Smooth muscle cell of the brain vasculature (primary cell): ENCODE results near the gene IRAK4.
A peak's percentile ranks its signal among the peaks of the same experiment; 100 is the strongest.
"Not testable (repeated sequence)": the region's sequence is repeated elsewhere in the genome, so short reads cannot be mapped to it uniquely, and the experiment has no call there.

Experiments used
- DNase-seq: peaks from one replicate; pipeline ENCODE4 v3.0.0-alpha.2; 2012; ENCODE audit warnings: low read depth, low spot score

Gene IRAK4

DNA sequence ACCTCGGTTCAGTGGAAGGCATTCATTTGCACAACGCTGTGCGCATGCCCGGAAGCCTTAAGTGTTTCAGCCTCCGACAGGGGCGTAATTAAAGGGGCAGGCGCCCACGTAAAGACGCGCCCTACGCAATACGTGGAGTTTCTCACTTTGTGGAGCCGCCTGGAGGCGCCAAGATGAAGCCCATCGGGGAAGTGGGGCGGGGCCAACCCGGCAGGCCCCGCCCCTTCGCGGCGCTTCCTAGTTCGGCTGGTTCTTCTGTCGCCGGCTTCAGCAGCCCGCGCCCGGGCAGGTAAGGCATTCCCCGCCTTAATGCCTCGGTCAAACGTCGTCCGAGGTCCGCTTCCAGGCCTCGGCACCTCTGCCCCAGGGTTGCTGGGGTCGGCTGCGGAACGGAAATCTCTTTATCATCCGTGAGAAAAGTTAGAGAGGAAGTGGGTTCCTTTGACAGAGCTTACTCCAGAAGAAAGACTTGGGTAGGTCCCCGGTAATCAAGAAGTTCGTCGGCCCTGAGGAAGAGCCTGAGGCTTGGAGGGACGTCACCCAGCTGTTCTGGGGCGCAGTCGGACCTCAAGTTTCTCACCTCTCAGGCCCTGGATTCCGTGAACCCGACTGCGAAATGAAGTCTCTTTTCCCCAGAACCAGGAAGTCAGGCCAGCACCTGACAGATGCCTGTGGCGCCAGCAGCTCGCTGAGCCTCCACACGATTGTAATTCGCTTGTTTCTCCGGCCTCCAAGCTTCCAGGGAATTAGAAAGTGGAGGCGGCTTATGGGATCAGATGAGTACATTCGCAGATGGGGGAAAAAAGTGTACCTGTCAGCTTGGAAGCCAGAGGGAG is at the start of gene IRAK4, which contains the start of gene PUS7L:
Gene IRAK4 (plus strand): TSS at position 224 of the 836 bp plus-strand sequence. CDS start 9,161 bp downstream, outside the sequence.
Gene PUS7L (minus strand): TSS at position 63 of the 836 bp plus-strand sequence. CDS start 3,545 bp downstream, outside the sequence.
- peak; percentile 95 for DNase-seq

DNA sequence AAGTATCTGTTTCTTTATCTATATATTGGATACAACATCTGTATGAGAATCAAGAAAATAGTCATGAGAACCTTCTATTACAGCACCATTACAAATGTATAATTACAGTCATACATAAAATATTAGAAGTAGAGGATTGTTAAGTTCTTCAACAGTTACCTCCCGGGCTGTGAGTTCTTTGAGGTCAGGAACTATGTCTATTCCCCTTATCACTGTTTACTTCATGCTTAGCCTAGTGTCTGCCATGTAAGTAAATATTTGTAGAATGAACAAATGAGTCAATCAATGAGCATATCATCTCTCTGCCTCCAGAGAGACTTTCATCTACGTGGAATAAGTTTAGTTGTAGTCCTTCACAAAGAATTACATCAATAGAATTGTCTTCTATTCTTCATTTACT is 47.4 kb upstream of the IRAK4 start:
- DNase-seq = no peak

DNA sequence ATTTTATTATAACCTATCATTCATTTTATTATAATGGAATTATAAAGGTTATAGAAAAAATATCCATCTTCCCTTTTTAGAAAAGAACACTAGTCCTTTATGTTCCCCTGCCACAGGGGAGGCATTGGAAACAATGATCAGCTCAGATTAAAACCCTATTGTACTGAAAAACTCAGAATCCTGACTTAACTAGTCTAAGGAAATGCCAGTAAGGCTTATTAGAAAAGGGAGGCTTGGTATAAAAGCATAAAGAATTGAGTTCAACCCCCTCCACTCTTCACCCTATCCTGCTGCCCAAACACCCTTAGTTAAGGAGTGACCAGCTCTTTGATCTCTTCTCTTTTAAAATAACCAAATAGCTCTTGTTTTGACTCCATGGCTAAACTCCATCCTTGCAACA is 36.1 kb upstream of the IRAK4 start:
- DNase-seq = no peak

DNA sequence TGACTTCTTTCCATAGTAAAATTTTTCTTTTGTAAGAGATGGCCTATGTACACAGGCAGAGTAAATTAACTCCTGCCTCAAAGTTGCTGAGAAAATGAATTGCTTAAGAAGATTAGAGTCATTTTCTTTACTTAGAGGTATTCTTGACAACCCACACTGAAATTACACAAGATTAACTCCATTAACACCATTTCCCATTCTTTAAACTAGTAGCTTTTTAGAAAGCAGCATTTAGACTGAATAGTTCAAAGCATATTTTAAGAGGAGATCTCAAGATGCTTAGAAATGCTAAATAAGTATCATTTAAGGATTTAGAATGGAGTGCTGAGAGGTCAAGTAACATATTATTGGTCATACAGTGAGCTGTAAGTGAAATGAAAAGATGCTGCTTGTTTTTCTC is 35.6 kb upstream of the IRAK4 start:
- no peak for DNase-seq

DNA sequence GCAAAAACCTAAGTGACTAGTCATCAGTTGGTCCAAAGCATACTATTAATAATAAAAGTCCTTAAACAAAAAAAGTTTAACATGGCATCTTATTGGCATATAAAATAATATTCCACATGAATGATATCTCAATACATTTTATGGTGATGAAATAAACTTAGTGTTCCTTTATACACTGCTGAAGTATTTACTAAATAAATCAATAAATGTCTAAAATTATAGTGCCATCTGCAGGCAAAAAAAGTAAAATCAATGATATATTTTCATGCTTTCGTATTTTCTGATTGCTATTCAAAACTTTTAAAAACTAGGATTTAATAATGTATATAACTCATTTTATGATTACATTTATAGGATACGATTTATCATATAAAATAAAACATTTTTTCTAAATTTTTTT is 30.6 kb upstream of the IRAK4 start:
- DNase-seq = no peak

DNA sequence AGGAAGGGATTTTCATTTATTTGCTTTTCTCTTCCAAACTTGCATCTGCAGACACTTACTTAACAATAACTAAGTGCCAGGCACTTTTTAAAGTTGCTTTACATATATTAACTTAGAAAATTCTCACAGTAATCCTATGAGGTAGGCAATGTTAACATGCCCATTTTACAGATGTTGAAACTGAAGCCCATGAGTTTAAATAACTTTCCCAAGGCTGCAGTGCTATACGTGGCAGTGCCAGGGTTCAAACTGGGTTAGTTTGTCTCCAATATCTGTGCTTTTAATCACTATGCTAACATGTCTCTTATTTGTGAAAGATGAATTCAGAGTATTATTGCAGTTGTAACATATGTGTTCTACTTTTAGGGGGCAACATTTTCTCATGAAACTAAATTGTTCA is 30.1 kb upstream of the IRAK4 start:
- no peak for DNase-seq

DNA sequence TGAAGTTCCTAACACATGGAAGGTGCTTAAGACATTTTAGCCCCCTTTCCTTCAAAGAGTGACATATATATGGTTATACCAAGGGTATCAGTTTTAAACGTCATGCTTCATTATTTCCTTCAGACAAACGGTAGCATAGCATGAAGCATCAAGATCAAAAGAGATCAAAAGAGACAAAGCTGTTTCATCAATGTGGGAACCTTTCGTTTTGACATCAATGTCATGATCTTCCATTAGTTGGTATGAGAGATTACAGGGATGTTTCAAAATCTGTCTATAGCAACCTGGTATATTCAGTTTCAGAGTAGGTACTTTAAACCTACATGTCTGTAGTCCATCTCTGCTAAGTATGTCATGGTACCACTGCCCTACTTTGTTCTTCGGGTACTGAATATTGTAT is 28.5 kb upstream of the IRAK4 start:
- no peak for DNase-seq

DNA sequence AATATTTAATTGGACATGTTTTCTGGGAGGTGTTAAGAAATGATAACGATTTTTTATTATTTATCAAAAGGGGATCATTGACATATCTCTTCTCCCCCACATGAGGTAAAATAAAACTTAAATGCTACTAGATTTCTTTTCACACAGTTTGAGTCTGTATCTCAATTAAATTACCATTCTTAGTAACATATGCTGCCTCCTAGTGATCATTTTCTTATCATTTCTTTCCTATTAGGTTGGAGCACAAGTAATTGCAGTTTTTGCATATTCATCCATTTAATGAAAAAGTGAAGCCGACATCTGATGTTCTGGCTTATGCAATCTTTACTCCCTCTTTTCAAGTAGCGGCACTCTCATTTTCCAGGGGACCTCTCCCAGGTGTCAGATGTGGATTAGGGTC is 25.1 kb upstream of the IRAK4 start:
- DNase-seq = no peak

DNA sequence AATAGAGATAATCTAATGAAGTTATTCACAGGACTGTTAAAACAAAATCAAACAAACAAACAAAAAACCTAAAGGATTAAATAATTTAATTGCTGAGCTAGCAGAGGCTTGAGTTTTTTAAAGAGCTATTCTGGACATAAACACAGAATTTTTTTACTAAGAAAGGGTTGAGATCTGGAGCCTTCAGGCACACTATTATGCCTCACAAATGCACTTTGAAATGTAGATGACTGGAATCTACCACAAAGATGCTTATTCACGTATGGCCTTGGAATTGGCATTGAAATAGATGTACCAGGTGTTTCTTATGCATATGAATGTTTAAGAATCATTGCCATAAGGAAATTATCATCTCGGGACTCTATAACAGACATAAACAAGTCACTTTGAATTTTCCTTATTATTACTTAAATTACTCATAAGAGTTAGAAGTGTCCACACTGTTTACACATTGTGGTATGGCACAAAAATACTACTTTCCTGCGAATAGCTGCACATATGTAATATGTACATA is 21.8 kb upstream of the IRAK4 start:
- DNase-seq = no peak

DNA sequence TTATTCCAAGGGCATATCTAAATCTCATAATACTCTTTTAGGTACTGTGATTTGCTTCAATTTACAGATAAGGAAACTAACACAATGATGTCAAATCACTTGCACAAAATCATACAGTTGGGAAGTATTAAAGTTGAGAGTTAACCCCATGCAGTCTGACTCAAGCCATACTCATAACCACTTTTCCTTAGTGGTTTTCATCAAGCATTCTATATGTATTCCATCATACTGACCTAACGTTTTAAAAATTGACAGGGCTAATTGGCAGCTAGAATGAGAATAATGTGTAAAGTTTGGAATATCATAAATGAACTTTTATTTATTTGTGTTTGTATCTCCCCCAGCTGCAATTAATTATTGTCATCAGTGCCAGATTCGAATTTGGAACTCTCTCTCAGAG is 21.1 kb upstream of the IRAK4 start:
- DNase-seq = no peak

DNA sequence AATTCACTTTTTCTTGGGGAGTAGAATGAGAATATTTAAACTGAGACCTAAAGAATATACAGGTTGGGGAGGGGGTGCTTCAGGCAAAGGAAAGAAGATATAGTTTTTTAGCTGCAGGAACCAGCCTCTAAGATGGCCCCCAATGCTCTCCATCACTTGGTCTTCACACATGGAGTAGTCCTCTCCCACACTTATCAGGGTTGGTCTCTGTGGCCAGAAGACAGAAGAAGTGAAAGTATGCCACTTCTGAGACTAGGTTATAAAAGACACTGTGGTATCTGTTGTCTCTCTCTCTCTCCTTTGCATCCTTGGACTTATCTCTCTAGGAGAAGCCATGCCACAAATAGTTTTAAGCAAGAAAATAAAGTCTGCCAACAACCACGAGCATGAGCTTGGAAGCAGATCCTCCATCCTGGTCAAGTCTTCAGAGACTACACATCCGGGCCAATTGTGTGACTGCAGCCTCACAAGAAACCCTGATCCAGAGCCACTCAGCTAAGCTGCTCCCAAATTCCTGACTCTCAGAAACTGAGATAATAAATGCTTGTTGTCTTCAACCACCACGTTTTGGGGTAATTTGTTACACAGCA is 18.1 kb upstream of the IRAK4 start:
- no peak for DNase-seq

DNA sequence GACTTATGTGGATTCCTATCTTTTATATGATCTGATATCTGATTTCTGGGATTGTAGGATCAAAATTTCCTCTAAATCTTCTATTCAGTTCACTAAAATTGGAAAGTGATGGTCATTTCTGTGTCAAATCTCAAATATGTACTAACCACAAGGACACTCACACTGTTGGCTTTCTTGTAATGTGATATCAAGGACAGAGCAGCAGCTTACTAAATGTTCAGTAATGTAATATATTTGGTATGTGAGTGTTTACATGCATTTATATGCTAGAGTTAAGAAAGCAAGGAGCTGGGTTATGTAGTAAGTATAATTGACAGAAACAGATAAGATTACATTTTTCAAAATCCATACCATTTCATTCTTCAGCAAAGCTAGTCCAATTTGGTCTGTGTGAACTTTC is 16.6 kb upstream of the IRAK4 start:
- DNase-seq = no peak

DNA sequence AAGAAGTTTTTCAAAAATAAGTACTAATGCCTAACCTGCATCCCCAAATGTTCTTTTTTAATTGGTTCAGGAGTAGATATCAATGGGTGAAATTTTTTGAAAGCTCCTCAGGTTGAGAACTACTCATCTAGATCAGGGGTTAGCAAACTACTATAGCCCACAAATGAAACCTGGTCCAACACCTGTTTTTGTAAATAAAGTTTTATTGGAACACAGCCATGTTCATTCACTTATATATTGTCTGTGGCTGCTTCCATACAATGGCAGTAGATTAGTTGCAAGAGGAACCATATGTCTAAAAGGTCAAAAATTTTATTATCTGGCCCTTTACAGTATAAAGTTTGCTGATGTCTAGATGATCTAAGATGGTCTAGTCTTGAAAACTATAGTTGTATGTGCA is 13.9 kb upstream of the IRAK4 start:
- no peak for DNase-seq

DNA sequence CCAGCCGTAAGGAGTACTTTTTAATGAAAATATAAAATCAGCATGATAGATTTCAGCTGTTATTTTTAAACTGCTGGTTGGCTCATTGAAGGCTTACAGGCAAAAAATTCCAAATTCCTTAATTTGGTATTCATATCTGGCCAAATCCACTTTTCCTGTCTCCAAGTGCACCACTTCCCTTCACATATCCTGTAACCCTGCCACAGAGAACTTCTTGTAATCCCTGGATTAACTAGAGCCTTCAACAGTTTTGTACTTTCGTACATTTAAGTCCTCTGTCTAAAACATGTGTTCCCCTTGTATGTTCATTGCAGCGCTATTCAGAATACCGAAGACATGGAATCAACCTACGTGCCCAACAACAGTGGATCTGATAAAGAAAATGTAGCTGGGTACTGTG is 9.7 kb upstream of the IRAK4 start:
- DNase-seq = no peak

DNA sequence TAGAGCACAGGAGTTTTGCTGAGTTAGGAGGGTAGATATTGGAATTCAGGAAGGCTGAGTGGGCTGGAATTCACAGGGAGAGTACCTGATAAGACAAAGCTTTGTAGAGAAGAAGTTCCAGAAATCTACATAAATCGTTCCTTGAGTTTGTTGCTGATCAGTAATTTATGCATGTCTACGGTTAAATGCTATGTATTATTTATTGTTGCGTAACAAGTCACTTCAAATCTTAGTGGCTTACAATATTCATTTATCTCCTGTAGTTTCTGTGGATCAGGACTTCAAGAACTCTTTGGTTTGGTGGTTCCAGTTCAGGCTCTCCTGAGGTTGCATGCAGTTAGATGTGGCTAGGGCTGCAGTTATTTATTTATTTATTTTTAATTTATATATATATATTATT is 7.9 kb upstream of the IRAK4 start:
- no peak for DNase-seq

DNA sequence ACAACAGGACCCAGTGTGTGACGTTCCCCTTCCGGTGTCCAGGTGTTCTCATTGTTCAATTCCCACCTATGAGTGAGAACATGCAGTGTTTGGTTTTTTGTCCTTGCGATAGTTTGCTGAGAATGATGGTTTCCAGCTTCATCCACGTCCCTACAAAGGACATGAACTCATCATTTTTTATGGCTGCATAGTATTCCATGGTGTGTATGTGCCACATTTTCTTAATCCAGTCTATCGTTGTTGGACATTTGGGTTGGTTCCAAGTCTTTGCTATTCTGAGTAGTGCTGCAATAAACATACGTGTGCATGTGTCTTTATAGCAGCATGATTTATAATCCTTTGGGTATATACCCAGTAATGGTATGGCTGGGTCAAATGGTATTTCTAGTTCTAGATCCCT is 7.4 kb upstream of the IRAK4 start:
- not testable (repeated sequence) for DNase-seq

DNA sequence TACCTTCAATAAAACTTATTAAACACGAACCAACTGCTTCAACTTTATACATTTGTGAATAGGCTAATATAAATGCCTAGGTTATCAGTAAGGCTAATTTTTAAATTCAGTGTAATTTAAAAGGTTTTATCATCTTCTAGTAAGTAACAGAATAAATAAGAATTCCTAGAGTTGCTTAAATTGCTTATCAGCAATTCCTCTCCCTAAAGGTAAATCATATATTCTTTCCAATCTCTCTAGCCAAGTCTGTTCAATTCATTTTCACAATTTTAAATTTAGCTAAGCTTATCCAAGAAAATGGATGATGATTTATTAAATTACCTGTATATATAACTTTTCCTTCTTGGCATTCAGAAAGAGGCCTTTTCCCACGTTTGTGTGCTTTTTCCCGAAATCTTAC is 4.7 kb upstream of the IRAK4 start:
- no peak for DNase-seq

DNA sequence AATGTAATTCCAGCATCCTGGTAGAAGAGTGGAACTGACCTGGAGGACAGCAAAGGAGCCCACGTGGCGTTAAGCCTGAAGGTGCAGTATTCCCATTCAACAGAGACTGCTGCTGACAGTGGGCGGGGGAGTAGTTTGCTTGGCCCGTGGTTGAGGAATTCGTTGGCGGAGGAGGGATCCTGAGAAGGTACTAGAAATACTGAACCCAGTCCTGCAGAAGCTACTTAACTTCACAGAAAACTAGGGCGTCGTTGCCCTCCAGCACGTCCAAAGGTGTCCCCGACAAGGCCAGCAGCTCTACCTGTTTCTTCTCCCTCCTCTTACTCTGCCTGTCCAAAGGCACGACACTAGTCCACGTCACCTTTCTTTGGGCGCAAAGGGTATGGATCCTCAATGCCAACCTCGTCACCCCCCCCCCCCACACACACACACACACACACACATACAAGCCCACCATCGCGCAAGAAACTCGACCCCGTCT is 464 bp upstream of the IRAK4 start:
- no peak for DNase-seq

DNA sequence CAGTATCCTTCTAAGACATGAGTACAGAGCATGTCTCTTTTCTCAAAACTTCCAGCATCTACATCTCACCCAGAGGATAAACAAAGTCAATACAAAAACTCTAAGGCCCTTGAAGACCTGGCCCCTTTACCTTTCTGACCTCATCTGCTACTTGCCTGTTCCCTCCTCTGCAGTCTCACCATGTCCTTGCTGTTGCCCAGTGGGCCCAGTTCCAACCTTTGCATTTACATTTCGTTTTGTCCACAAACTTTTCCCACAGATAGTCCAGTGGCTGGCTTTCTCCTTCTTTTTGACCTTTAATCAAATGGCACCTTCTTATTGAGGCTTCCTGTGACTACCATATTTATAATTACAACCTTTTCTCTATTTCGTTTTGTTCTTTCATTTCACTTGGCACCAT is 1.6 kb downstream of the IRAK4 start:
- DNase-seq = no peak

DNA sequence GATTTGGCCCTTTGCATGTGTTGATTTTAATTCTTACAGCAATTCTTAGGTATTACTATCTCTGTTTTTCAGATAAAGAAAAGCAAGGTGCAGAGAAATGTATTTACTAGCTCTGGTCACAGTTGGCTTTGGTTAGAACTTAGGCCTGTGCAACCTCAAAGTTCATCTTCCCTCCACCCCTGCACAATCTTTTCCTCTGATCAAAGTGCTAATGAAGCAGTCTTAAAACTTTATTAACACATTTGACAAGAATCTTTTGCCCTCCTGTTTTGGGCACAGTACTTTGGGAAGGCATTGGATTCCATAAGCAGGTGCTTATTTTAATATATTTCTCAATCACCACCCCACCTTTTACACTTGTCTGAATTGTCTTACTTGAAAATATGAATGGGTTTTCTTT is 2.7 kb downstream of the IRAK4 start:
- no peak for DNase-seq

DNA sequence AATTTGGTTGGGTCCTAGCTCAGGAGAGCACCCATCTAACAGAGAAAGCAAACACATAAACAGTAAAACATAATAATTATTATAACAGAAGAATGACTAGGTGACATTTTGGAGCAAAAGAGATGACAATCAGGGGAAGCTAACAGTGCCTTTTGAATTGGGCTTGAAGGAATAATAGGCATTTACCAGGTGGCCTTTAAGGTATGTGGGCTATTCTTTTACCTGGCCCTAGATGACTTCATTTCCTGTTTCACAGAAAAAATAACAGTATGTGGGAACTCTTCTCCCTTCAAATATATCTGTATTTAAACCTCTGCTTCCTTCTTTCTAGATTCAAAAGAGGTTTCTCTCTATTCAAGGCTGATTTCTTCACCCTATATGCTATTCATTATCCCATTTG is 3.8 kb downstream of the IRAK4 start:
- no peak for DNase-seq

DNA sequence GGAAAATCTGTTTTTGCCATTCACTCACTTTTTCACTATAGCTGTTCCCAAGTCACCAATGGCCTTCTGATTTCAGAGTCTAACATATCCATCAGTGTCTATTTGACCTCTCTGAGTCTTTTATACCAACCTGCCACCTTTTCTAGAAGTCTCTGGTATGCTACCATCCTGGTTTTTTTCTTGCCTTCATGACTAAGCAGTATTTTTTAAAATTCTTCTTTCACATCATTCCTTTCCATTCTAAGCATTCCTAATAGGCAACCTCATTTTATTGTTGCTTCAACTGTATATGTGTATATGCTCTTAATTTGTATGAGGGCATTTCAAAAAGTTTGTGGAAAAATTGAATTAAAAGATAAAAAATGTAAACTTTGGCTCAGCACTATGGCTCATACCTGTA is 5.0 kb downstream of the IRAK4 start:
- no peak for DNase-seq

DNA sequence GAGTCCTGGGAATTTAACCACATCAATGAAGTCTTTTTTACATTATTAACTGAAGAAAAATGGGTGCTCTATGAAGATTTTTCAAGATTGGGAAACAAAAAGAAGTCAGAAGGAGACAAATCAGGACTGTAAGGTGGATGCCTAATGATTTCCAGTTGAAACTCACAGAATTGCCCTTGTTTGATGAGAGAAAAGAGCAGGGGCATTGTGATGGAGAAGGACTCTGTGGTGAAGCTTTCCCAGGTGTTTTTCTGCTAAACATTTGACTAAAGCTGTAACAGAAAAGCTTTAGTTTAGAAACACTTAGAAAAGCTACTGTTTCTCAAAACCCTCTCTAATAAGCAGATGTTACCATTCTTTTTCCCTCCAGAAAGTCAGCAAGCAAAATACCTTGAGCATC is 5.8 kb downstream of the IRAK4 start:
- no peak for DNase-seq
